ENCODE results near the gene SZRD1.

SZRD1 gene

DNA sequence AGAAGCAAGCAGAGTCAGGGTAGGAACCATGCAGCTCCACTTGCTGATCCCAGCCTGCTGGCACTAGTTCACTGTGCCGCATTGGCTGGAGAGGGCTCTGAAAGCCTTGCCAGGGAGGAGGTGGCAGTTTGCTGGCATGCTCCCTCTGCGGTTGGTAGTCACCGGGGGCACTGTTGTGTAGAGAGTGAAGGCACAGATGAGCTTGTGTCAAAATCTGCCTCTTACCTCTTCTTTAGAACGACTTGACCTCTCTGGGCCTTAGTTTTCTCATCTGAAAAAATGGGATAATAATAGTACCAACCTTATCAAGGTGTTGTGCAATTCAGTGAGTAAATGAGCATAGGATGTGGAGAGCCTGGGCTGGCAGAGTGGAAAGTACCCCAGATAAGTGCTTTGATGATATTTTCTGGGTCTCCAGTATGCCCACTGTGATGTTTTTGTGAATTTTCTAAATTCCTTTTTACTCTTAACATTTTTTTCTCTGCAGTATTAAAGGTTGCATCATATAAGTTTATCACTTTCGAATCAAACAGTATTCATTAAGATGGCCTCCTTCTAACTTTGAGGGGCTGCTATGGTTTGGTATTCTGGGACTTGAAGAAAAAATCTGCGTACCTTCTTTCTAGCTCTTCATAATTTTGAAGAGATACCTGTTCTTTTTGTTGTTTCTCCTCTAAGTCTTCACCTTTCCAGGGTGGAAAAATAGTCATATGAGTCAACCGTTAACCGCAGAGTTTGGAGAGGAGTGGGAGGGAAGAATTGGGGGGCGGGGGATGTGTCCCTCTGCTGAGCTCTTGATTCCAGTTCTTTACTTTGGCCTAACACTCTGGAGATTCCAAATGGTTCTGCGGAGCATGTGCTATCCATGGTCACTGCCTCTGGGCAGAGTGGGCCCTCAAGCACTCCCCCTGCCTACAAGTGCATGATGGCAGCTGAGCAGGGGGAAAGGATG lies 26.8 kb downstream of the SZRD1 start:
- no peak overlapping the region for H3K4me3 ChIP-seq (ENCODE audit: low read length)
- no peaks in the 10 kb centered on the region for H3K27me3 ChIP-seq (ENCODE audit: control insufficient read depth, low read length)
- H3F3A ChIP-seq (ENCODE audit: control insufficient read depth, insufficient read depth): no peaks in the 10 kb centered on the region
- no peak for TF ChIP-seq EZH2phosphoT487 (IDR thresholded peaks at IDR 0.05; ENCODE audit: borderline replicate concordance, low read length)
- TF ChIP-seq, protein P1, sequence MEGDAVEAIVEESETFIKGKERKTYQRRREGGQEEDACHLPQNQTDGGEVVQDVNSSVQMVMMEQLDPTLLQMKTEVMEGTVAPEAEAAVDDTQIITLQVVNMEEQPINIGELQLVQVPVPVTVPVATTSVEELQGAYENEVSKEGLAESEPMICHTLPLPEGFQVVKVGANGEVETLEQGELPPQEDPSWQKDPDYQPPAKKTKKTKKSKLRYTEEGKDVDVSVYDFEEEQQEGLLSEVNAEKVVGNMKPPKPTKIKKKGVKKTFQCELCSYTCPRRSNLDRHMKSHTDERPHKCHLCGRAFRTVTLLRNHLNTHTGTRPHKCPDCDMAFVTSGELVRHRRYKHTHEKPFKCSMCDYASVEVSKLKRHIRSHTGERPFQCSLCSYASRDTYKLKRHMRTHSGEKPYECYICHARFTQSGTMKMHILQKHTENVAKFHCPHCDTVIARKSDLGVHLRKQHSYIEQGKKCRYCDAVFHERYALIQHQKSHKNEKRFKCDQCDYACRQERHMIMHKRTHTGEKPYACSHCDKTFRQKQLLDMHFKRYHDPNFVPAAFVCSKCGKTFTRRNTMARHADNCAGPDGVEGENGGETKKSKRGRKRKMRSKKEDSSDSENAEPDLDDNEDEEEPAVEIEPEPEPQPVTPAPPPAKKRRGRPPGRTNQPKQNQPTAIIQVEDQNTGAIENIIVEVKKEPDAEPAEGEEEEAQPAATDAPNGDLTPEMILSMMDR (IDR thresholded peaks at IDR 0.05; ENCODE audit: low read depth, low read length, poor library complexity, severe bottlenecking): peak; percentile 13
- no peaks in the 10 kb centered on the region for H3K9me3 ChIP-seq (ENCODE audit: control insufficient read depth, insufficient read depth, low read length)
- peaks cover 9% of the 10 kb centered on the region for H3K4me1 ChIP-seq (ENCODE audit: control insufficient read depth, low read length)
- H3K27ac ChIP-seq (ENCODE audit: low read depth, low read length): no peak overlapping the region
- no peak overlapping the region for H3K4me2 ChIP-seq (ENCODE audit: low read length)
- H3K36me3 ChIP-seq (ENCODE audit: control insufficient read depth, low read length): peaks cover 62% of the 10 kb centered on the region
- H3K9me2 ChIP-seq (replicated peaks; ENCODE audit: control insufficient read depth, low read length): no peaks in the 10 kb centered on the region
- peaks cover 20% of the 10 kb centered on the region for H4K20me1 ChIP-seq (ENCODE audit: control insufficient read depth, insufficient read depth, low read depth, low read length)
- peaks cover 53% of the 10 kb centered on the region for H3K79me2 ChIP-seq (ENCODE audit: control insufficient read depth, low read length)

DNA sequence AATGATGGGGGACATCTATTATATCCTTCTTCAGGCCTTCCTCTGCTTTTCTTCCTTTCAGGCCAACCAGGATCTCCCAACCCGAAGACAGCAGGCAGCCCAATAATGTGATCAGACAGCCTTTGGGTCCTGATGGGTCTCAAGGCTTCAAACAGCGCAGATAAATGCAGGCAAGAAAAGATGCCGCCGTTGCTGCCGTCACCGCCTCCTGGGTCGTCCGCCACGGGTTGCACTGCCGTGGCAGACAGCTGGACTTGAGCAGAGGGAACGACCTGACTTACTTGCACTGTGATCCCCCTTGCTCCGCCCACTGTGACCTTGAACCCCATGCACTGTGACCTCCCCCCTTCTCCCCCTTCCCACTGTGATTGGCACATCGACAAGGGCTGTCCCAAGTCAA lies 27.9 kb downstream of the SZRD1 start:
- H3K36me3 ChIP-seq (ENCODE audit: control insufficient read depth, low read length): peaks cover 67% of the 10 kb centered on the region

DNA sequence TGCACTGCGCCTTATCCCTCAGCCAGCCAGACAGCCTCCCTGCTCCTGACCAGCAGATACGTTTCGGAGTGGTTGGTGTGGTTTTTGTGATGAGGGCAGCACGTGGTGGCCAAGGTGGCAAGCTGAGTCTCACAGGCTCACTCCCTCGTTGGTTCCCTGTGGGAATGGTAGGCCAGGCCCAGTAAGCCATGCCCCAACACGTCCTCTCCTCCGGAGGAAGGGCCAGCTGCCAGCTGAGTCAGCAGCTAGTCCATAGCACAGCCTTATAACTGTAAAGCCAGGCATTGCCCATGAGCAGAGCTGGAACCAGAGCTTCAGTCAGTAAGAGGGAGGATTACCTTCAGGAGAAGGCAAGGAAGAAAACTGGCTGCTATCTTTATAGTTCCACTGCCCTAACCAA lies 29.5 kb downstream of the SZRD1 start:
- H3K79me2 ChIP-seq (ENCODE audit: control insufficient read depth, low read length): peaks cover 28% of the 10 kb centered on the region
- no peak overlapping the region for H3K4me3 ChIP-seq (ENCODE audit: low read length)
- H3K27me3 ChIP-seq (ENCODE audit: control insufficient read depth, low read length): no peaks in the 10 kb centered on the region
- no peak overlapping the region for H3K4me2 ChIP-seq (ENCODE audit: low read length)
- H3K9me2 ChIP-seq (replicated peaks; ENCODE audit: control insufficient read depth, low read length): no peaks in the 10 kb centered on the region
- TF ChIP-seq, protein P1 (IDR thresholded peaks at IDR 0.05; ENCODE audit: low read depth, low read length, poor library complexity, severe bottlenecking): no peak
- no peak for TF ChIP-seq EZH2phosphoT487 (IDR thresholded peaks at IDR 0.05; ENCODE audit: borderline replicate concordance, low read length)
- no peaks in the 10 kb centered on the region for H3K9me3 ChIP-seq (ENCODE audit: control insufficient read depth, insufficient read depth, low read length)
- H3K4me1 ChIP-seq (ENCODE audit: control insufficient read depth, low read length): peaks cover under 1% of the 10 kb centered on the region; the same call in 1 of the 2 replicates
- H3K36me3 ChIP-seq (ENCODE audit: control insufficient read depth, low read length): peaks cover 61% of the 10 kb centered on the region
- peaks cover 5% of the 10 kb centered on the region; the same call in 1 of the 2 replicates for H3F3A ChIP-seq (ENCODE audit: control insufficient read depth, insufficient read depth)
- no peak overlapping the region for H3K27ac ChIP-seq (ENCODE audit: low read depth, low read length)
- peaks cover 7% of the 10 kb centered on the region; the same call in 1 of the 2 replicates for H4K20me1 ChIP-seq (ENCODE audit: control insufficient read depth, insufficient read depth, low read depth, low read length)

More for the DNA sequence above, 27.9 kb downstream of the SZRD1 start:
- no peaks in the 10 kb centered on the region for H3F3A ChIP-seq (ENCODE audit: control insufficient read depth, insufficient read depth)
- peaks cover 44% of the 10 kb centered on the region for H3K79me2 ChIP-seq (ENCODE audit: control insufficient read depth, low read length)
- H3K27me3 ChIP-seq (ENCODE audit: control insufficient read depth, low read length): no peaks in the 10 kb centered on the region
- peaks cover 18% of the 10 kb centered on the region for H4K20me1 ChIP-seq (ENCODE audit: control insufficient read depth, insufficient read depth, low read depth, low read length)
- H3K4me2 ChIP-seq (ENCODE audit: low read length): no peak overlapping the region
- no peaks in the 10 kb centered on the region for H3K9me3 ChIP-seq (ENCODE audit: control insufficient read depth, insufficient read depth, low read length)
- no peaks in the 10 kb centered on the region for H3K9me2 ChIP-seq (replicated peaks; ENCODE audit: control insufficient read depth, low read length)
- no peak overlapping the region for H3K27ac ChIP-seq (ENCODE audit: low read depth, low read length)
- H3K4me1 ChIP-seq (ENCODE audit: control insufficient read depth, low read length): peaks cover 5% of the 10 kb centered on the region
- no peak for TF ChIP-seq EZH2phosphoT487 (IDR thresholded peaks at IDR 0.05; ENCODE audit: borderline replicate concordance, low read length)
- TF ChIP-seq, protein P1 (IDR thresholded peaks at IDR 0.05; ENCODE audit: low read depth, low read length, poor library complexity, severe bottlenecking): no peak
- no peak overlapping the region for H3K4me3 ChIP-seq (ENCODE audit: low read length)
